HepG2 (cell line): ENCODE results near the gene SPOPL.

Experiments used
- ARNT ChIP-seq: fragments of 450-650 bp; IDR thresholded peaks from 2 replicates; pipeline ENCODE4 v1.6.1; 2017
- CENPBD1 ChIP-seq: sonication (generic); formaldehyde crosslinking; IDR thresholded peaks from 2 replicates; pipeline ENCODE4 v1.8.0; 2022; ENCODE audit warnings: missing genetic modification reagents, low read depth, mild to moderate bottlenecking, borderline replicate concordance
- CTCF ChIP-seq: sonication (generic); formaldehyde crosslinking; IDR thresholded peaks from 2 replicates; pipeline ENCODE4 v1.5.0; 2020; ENCODE audit warnings: mild to moderate bottlenecking, missing genetic modification reagents, moderate library complexity
- HNRNPL ChIP-seq: fragments of 200-400 bp; formaldehyde crosslinking; IDR thresholded peaks from 2 replicates; pipeline ENCODE4 v1.6.1; 2017; ENCODE audit warnings: mild to moderate bottlenecking, low read depth, low read length
- KAT7 ChIP-seq: IDR thresholded peaks from 2 replicates; pipeline ENCODE4 v1.6.1; 2018; ENCODE audit warnings: borderline replicate concordance, missing compliant biosample characterization
- POLR2AphosphoS2 ChIP-seq: IDR thresholded peaks from 2 replicates; pipeline ENCODE4 v1.6.1; 2011; ENCODE audit warnings: low read depth, low read length, improper control_type of control experiment
- TAF15 ChIP-seq: fragments of 200-400 bp; formaldehyde crosslinking; IDR thresholded peaks from one replicate; pipeline ENCODE4 v1.6.1; 2018; ENCODE audit warnings: mild to moderate bottlenecking, low read depth, low read length; ENCODE audit not compliant: poor library complexity, severe bottlenecking
- ZHX1 ChIP-seq: sonication (generic); formaldehyde crosslinking; IDR thresholded peaks from 2 replicates; pipeline ENCODE4 v1.8.1; 2022; ENCODE audit warnings: low read depth, mild to moderate bottlenecking, missing genetic modification reagents
- TF ChIP-seq, protein P1 (sequence below): sonication (generic); formaldehyde crosslinking; IDR thresholded peaks from 2 replicates; pipeline ENCODE4 v1.4.0; 2020; ENCODE audit warnings: mild to moderate bottlenecking, missing genetic modification reagents

DNA sequence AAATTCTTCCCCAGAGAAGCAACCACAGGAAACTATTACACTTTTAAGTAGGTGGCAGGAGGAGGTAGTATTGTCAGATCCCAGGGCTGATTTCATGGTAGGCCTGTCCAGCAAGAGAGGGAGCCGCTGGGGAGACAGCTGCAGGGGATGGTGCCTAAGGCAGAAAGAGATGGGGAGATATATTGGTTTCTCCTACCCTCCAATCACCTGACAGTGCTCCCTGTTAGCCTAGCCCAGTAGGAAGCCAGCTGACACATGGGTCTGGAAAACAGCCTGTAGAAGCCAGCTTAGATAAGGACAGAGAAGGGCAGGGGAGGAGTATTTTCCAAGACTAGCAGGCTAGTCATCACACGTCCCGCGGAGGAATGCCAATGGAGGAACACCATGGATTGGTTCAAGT lies 8.2 kb upstream of the SPOPL start:
- TF ChIP-seq ZHX1 (CRISPR knock-in tag) (no peak), CTCF (CRISPR knock-in tag) (no peak), CENPBD1 (no peak), POLR2AphosphoS2 (no peak), KAT7 (no peak), ARNT (no peak), TAF15 (no peak), HNRNPL (no peak)
- TF ChIP-seq, protein P1, sequence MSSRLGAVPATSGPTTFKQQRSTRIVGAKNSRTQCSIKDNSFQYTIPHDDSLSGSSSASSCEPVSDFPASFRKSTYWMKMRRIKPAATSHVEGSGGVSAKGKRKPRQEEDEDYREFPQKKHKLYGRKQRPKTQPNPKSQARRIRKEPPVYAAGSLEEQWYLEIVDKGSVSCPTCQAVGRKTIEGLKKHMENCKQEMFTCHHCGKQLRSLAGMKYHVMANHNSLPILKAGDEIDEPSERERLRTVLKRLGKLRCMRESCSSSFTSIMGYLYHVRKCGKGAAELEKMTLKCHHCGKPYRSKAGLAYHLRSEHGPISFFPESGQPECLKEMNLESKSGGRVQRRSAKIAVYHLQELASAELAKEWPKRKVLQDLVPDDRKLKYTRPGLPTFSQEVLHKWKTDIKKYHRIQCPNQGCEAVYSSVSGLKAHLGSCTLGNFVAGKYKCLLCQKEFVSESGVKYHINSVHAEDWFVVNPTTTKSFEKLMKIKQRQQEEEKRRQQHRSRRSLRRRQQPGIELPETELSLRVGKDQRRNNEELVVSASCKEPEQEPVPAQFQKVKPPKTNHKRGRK (CRISPR knock-in tag): no peak
